Measurements from ENCODE around the gene MRPL24.

GRCh38 chr1:156751757-156752481 lies 11.0 kb upstream of the MRPL24 start:
- TF ChIP-seq CREB5 (CRISPR knock-in tag; IDR thresholded peaks at IDR 0.05; ENCODE audit: low read depth) = no peak
- no peak for TF ChIP-seq RARB (CRISPR knock-in tag; IDR thresholded peaks at IDR 0.05)
- TF ChIP-seq ARNTL (CRISPR knock-in tag; IDR thresholded peaks at IDR 0.05; ENCODE audit: borderline replicate concordance, low read depth) = no peak
- TF ChIP-seq ZNF565 (CRISPR knock-in tag; conservative IDR thresholded peaks at IDR 0.05; ENCODE audit: low read depth) = no peak
- no peak for TF ChIP-seq BACH2 (CRISPR knock-in tag; IDR thresholded peaks at IDR 0.05; ENCODE audit: borderline replicate concordance)
- TF ChIP-seq ZNF70 (CRISPR knock-in tag; IDR thresholded peaks at IDR 0.05) = no peak
- TF ChIP-seq ZFP30 (CRISPR knock-in tag; IDR thresholded peaks at IDR 0.05) = no peak
- no peak for TF ChIP-seq ZNF8 (CRISPR knock-in tag; IDR thresholded peaks at IDR 0.05)
- no peak for TF ChIP-seq CSRNP3 (CRISPR knock-in tag; IDR thresholded peaks at IDR 0.05)
- TF ChIP-seq TCF4 (CRISPR knock-in tag; IDR thresholded peaks at IDR 0.05; ENCODE audit: borderline replicate concordance) = no peak
- TF ChIP-seq ESRRG (CRISPR knock-in tag; IDR thresholded peaks at IDR 0.05) = no peak
- no peak for TF ChIP-seq PATZ1 (CRISPR knock-in tag; IDR thresholded peaks at IDR 0.05; ENCODE audit: borderline replicate concordance)
- no peak for TF ChIP-seq TOX (CRISPR knock-in tag; IDR thresholded peaks at IDR 0.05; ENCODE audit: borderline replicate concordance)

All from SK-N-SH treated with all-trans-retinoic acid at 6 μM for 48 hours (cell line).